Small intestine (tissue), 7 donors: ENCODE measurements around the gene ZNF764. TPM values are rescaled to one million over a fixed set of nuclear protein-coding genes. Genes with fewer than 3 reads are reported as not detected.
"Not testable (repeated sequence)": the region's sequence is repeated elsewhere in the genome, so short reads cannot be mapped to it uniquely, and the experiment has no call there.

Experiments
- DNase-seq, 2 donors: peaks; one replicate each; pipeline versions ENCODE4 v3.0.0 to v3.0.0-alpha.2; 2013
- FAIRE-seq: peaks from 2 replicates; lab custom pipeline; 2012; peaks lifted over from hg19 to GRCh38; lab: Jason Lieb, UNC
- H3K27ac ChIP-seq, 3 donors: one replicate each; pipeline ENCODE4 v1.5.1; 2013; ENCODE audit warnings: low read length in 2 of 3, mild to moderate bottlenecking in 2 of 3, control low read depth in 1 of 3, inconsistent platforms in 1 of 3, low read depth in 1 of 3, moderate library complexity in 1 of 3
- H3K27me3 ChIP-seq, 3 donors: one replicate each; pipeline ENCODE4 v1.6.1; 2013; ENCODE audit warnings: low read length in 3 of 3, inconsistent platforms in 1 of 3; ENCODE audit not compliant: control insufficient read depth in 3 of 3, insufficient read depth in 3 of 3
- H3K36me3 ChIP-seq, 3 donors: one replicate each; pipeline ENCODE4 v1.6.1; 2013; ENCODE audit warnings: low read length in 3 of 3, inconsistent platforms in 1 of 3, low read depth in 1 of 3, mild to moderate bottlenecking in 1 of 3, moderate library complexity in 1 of 3; ENCODE audit not compliant: control insufficient read depth in 3 of 3, insufficient read depth in 2 of 3
- H3K4me1 ChIP-seq, 3 donors: one replicate each; pipeline ENCODE4 v1.6.1; 2013; ENCODE audit warnings: low read length in 2 of 3, inconsistent platforms in 1 of 3, low read depth in 1 of 3, mild to moderate bottlenecking in 1 of 3, moderate library complexity in 1 of 3; ENCODE audit not compliant: control insufficient read depth in 3 of 3, insufficient read depth in 2 of 3
- H3K4me3 ChIP-seq, 3 donors: one replicate each; pipeline ENCODE4 v1.5.1; 2013; ENCODE audit warnings: low read length in 3 of 3, control low read depth in 1 of 3, inconsistent platforms in 1 of 3, low read depth in 1 of 3, mild to moderate bottlenecking in 1 of 3, moderate library complexity in 1 of 3
- H3K9me3 ChIP-seq, 2 donors: one replicate each; pipeline ENCODE4 v1.6.1; 2013; ENCODE audit warnings: low read depth in 1 of 2, low read length in 1 of 2; ENCODE audit not compliant: control insufficient read depth in 2 of 2, insufficient read depth in 1 of 2
- WGBS, 3 donors: extraction: QIAGEN DNeasy Blood & Tissue Kit; methylation state at CpG; one replicate each; pipeline ENCODE4 v1.1.7; 2013; 5-methylcytosine and 5-hydroxymethylcytosine counted together
- polyA plus RNA-seq, 4 donors: library from polyadenylated mRNA; stranded (reverse) in 3 of 4; unstranded in 1 of 4; fragments of 200-250 nt in 3 of 4; fragments of 120-200 nt in 1 of 4; gene quantifications; one replicate each; pipeline versions ENCODE4 v1.2.1 to v1.2.3, GENCODE V29; 2013
- donor health status: healthy with polysubstance abuse.
- donor health status: control.
- donor health status: control.
- donor health status: Bipolar disorder and iron deficiency.
- donor health status: healthy.

Gene ZNF764
- polyA plus RNA-seq, 4 donors = 5.4 to 23.0 (median 6.2) TPM

DNA sequence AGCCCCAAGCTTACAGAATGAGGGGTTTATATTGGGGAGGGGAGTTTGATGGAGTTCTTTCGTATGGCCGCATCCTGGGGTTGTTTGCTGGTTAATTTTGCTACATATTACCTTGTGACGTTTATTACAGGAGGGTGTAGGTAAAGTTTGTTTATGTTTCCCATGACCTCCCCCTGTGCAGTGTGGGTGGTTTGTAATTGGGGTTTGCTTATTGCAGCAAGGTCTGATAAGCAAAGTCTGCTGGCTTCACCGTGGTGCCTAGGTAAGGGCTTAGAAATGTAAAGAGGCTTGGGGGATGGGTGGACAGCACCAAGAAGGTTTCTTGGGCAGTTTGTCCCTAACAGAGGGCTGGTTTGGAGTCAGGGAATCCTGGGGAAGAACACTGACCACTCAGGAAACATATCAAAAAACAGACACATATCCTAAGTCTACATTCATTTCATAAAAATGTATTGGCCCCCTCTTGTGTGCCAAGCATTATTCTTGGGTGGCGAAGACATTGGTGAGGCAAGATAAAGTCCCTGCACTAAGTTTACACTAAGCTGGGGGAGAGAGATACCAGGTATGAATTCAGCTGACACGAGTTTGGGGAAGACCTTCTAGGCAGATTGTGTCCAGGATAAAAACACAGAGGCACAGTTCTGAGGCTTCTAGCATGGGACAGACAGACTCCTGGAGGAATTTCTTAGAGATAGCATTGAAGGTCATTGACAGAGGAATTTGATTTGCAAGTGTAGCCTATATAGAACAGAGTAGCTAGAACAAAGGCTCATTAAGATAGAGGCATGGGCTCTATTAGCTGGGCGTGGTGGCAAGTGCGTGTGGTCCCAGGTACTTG lies 9.5 kb downstream of the ZNF764 start:
- 23 to 52% (median 37%) methylated on average over 8 of the region's 8 CpGs for WGBS, 3 donors
- H3K36me3 ChIP-seq = peaks cover 0 to 22% (median 3%) of the 10 kb centered on the region in 3 donors
- peak; percentile 52 to 54 for DNase-seq
- H3K4me3 ChIP-seq = no peak overlapping the region
- FAIRE-seq = no peak
- peaks cover 4 to 66% (median 6%) of the 10 kb centered on the region in 3 donors for H3K4me1 ChIP-seq
- H3K9me3 ChIP-seq = peaks cover 0 to 5% of the 10 kb centered on the region in 2 donors
- H3K27ac ChIP-seq = peak overlapping the region in 1 of 3 donors; percentile 73
- no peaks in the 10 kb centered on the region for H3K27me3 ChIP-seq

DNA sequence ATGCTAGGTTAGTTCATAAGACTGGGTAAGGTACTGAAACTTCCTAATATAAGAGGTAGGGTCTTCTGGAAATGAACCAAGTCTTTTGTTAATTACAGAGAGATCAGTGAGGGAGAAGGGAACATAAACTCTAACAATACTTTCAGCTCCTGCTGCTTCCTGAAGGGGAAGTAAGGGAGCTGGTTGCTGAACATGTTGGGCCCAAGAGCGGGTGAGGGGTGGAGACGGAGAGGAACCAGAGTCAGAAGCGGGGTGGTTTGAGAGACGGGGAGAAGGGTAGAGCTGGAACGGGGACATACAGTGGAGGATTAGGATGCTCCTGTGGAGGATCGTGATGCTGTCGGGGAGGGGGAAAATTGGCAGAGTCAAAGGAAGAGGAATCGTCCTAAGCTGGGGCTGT lies 12.1 kb downstream of the ZNF764 start:
- 84 to 97% (median 89%) methylated on average over 8 of the region's 8 CpGs for WGBS, 3 donors
- FAIRE-seq = no peak
- peaks cover 0 to 69% (median 4%) of the 10 kb centered on the region in 3 donors for H3K4me1 ChIP-seq

DNA sequence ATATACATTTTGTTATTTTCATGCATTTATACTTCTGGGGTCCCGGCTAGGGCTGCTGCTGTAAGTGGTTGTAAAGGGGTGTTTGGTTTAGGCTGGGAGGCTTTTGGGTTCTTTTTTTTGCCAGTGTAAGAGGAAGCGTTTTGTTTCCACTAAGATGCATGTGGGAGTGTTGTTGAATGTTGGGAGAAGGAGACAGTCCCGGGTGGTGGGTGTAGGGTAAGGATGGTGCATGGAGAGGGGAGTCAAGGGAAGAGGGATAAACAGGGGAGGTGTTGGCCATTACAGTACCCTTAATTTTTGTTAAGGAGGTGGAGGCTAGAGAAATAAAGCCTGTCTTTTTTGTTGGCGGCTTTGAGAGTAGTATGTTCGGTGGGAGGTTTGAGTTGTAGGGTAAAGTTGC lies 15.1 kb downstream of the ZNF764 start:
- DNase-seq (no peak), FAIRE-seq (no peak)
- WGBS, 3 donors = 86 to 90% (median 88%) methylated on average over 5 of the region's 5 CpGs
- Histone ChIP-seq H3K4me3 (no peak overlapping the region), H3K36me3 (peaks cover 0 to 6% (median 0%) of the 10 kb centered on the region in 3 donors), H3K9me3 (peaks cover 0 to 5% of the 10 kb centered on the region in 2 donors), H3K4me1 (peaks cover 0 to 68% (median 0%) of the 10 kb centered on the region in 3 donors), H3K27me3 (no peaks in the 10 kb centered on the region), H3K27ac (peak overlapping the region in 1 of 3 donors; percentile 86)

More for the DNA sequence above, 12.1 kb downstream of the ZNF764 start:
- DNase-seq = no peak
- H3K9me3 ChIP-seq = peaks cover 0 to 5% of the 10 kb centered on the region in 2 donors
- H3K27me3 ChIP-seq = no peaks in the 10 kb centered on the region
- H3K27ac ChIP-seq = no peak overlapping the region
- H3K4me3 ChIP-seq = no peak overlapping the region
- H3K36me3 ChIP-seq = peaks cover 0 to 5% (median 0%) of the 10 kb centered on the region in 3 donors

DNA sequence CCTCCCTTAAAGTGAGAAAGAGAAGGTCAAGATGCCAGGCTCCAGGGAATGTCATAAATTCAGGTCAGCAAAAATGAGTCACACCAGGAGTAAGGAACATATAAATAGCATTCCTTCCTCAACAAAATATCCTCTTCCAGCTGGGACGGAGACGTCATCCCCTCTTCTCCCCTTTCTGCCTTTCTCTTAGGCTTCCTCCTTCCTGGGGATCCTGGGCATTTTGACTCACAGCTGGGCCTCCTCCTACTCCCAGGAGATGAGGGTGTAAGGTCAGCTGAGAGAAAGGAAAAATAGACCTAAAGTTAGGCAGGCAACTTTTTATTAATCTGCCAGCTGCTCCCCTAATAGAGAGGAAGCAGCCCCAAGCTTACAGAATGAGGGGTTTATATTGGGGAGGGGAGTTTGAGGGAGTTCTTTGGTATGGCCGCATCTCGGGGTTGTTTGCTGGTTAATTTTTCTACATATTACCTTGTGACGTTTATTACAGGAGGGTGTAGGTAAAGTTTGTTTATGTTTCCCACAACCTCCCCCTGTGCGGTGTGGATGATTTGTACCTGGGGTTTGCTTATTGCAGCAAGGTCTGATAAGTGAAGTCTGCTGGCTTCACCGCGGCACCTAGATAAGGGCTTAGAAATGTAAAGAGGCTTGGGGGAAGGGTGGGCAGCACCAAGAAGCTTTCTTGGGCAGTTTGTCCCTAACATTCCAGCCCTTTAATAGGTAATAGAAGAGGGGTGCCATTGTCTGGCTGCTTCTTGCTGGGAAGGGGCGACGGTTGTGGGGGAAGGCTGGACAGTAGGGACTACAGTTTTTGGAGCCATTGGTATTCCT lies 16.5 kb downstream of the ZNF764 start:
- peak overlapping the region in 1 of 3 donors; percentile 14 for H3K4me3 ChIP-seq
- DNase-seq (peak; percentile 66 to 84), FAIRE-seq (no peak)

DNA sequence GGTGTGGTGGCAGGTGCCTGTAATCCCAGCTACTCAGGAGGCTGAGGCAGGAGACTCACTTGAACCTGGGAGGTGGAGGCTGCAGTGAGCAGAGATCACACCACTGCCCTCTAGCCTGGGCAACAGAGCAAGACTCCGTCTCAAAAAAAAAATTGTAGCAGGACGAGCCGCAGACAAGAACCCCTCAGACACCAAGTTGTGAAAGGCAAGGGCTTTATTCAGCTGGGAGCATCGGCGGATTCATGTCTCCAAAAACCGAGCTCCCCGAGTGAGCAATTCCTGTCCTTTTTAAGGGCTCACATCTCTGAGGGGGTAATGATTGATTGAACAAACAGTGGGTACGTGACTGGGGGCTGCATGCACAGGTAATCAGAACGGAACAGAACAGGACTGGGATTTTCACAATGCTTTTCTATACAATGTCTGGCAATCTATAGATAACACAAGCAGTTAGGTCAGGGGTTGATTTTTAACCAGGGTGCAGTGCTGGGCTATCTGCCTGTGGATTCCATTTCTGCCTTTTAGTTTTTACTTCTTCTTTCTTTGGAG lies 17.2 kb downstream of the ZNF764 start:
- FAIRE-seq, H3K9me3 ChIP-seq, H3K36me3 ChIP-seq, H3K27me3 ChIP-seq: not testable (repeated sequence)
- peak; percentile 49 to 77 for DNase-seq
- Histone ChIP-seq H3K4me3 (peak overlapping the region in 1 of 3 donors; percentile 14), H3K27ac (peak overlapping the region in 2 of 3 donors; percentile 81 to 86), H3K4me1 (peaks cover 0 to 64% (median 0%) of the 10 kb centered on the region in 3 donors)
- WGBS, 3 donors = 19 to 49% (median 38%) methylated on average over 9 of the region's 9 CpGs

More for the DNA sequence above, 16.5 kb downstream of the ZNF764 start:
- Histone ChIP-seq H3K27ac (peak overlapping the region; percentile 5 to 86 (median 81)), H3K4me1 (peaks cover 0 to 63% (median 0%) of the 10 kb centered on the region in 3 donors), H3K27me3 (no peaks in the 10 kb centered on the region), H3K9me3 (no peaks in the 10 kb centered on the region), H3K36me3 (peaks cover 0 to 6% (median 0%) of the 10 kb centered on the region in 3 donors)
- WGBS, 3 donors = 25 to 44% (median 35%) methylated on average over 10 of the region's 10 CpGs

DNA sequence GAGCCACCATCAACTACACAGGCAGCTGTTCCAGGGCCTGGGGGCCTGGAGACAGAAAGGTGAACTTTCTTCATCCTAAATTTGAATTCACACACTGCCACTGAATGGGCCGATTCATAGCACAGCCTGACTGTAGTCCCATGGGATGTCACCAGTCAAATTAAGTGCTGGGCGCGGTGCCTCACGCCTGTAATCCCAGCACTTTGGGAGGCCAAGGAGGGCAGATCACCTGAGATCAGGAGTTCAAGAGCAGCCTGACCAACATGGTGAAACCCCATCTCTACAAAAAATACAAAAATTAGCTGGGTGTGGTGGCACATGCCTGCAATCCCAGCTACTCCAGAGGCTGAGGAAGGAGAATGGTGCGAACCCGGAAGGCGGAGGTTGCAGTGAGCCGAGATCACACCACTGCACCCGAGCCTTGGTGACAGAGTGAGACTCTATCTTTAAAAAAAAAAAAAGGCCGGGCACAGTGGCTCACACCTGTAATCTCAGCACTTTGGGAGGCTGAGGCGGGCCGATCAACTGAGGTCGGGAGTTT lies 18.1 kb downstream of the ZNF764 start:
- H3K27me3 ChIP-seq = not testable (repeated sequence)

DNA sequence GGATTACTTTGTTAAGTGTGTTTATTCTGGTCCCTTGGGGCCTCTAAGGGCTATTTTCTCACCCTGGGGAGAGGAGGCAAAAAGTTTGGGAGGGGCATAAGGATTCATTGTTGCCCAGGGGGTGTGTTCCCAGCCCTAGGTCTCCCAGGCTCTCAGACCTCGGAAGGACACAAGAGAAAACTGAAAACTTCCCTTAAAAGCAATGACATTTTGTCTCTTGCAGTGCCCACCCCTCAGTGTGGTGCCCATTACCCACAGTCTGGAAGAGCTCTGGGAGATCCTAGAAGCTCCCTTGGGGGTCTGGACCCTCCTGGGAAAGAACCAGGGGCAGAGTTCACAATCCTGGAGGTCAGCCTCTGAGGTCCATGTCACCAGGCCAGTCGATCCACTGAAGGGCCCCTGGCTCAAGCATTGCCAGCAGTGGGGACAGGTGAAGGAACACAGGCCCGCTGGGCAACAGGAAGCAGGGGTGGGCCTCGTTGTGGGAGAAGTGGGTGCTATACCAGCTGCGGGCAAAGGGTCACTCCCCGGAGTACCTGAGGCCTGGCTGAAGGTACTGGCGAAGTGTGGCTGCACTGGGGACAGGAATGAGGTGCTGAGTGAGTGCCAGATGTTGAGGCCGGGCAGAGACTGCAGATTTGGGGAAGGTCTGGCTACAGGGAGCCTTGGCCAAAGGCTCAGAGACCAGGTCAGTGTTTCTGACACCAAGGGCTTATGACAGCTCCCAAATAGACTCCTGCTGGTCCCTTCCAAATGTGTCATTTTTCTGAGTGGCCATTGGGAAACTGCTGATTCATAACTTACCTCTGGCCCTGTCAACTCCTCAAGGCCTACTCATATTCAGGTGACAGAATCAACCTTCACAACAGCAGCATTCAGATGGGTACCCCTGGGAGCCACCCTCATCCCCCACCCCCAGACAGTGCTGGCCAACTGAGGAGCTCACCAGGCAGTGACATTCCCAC lies 18.9 kb downstream of the ZNF764 start:
- peaks cover 0 to 58% (median 0%) of the 10 kb centered on the region in 3 donors for H3K4me1 ChIP-seq
- H3K27me3 ChIP-seq = no peaks in the 10 kb centered on the region
- H3K36me3 ChIP-seq = peaks cover 0 to 3% (median 0%) of the 10 kb centered on the region in 3 donors
- no peak for FAIRE-seq
- H3K4me3 ChIP-seq = no peak overlapping the region
- WGBS, 3 donors = 74 to 76% (median 76%) methylated on average over 8 of the region's 8 CpGs
- no peak for DNase-seq
- H3K27ac ChIP-seq = peak overlapping the region in 1 of 3 donors; percentile 67
- H3K9me3 ChIP-seq = no peaks in the 10 kb centered on the region

More for the DNA sequence above, 18.1 kb downstream of the ZNF764 start:
- not testable (repeated sequence) for H3K9me3 ChIP-seq, DNase-seq, H3K4me3 ChIP-seq, FAIRE-seq, H3K36me3 ChIP-seq
- 83 to 90% (median 84%) methylated on average over 13 of the region's 13 CpGs for WGBS, 3 donors
- H3K27ac ChIP-seq = peak overlapping the region in 1 of 3 donors; percentile 86
- H3K4me1 ChIP-seq = peaks cover 0 to 65% (median 0%) of the 10 kb centered on the region in 3 donors
